Keratinocyte (primary cell): ENCODE results near the gene TNIK.

Experiments used
- EZH2 ChIP-seq: IDR thresholded peaks from one replicate; pipeline ENCODE4 v1.6.1; 2012; ENCODE audit warnings: inconsistent platforms, mild to moderate bottlenecking, low read length, moderate library complexity
- TF ChIP-seq, protein P1 (sequence below), 3 experiments: IDR thresholded peaks in 1 of 3; conservative IDR thresholded peaks in 1 of 3; optimal IDR thresholded peaks in 1 of 3; 2 replicates in 2 of 3; 3 replicates in 1 of 3; pipeline versions ENCODE3 to v1.5.1; 2011; ENCODE audit warnings: low read length in 3 of 3, mild to moderate bottlenecking in 3 of 3, moderate library complexity in 2 of 3, control low read depth in 1 of 3, inconsistent platforms in 1 of 3; ENCODE audit not compliant: insufficient read depth in 2 of 3; ENCODE audit errors: extremely low read depth in 1 of 3

DNA sequence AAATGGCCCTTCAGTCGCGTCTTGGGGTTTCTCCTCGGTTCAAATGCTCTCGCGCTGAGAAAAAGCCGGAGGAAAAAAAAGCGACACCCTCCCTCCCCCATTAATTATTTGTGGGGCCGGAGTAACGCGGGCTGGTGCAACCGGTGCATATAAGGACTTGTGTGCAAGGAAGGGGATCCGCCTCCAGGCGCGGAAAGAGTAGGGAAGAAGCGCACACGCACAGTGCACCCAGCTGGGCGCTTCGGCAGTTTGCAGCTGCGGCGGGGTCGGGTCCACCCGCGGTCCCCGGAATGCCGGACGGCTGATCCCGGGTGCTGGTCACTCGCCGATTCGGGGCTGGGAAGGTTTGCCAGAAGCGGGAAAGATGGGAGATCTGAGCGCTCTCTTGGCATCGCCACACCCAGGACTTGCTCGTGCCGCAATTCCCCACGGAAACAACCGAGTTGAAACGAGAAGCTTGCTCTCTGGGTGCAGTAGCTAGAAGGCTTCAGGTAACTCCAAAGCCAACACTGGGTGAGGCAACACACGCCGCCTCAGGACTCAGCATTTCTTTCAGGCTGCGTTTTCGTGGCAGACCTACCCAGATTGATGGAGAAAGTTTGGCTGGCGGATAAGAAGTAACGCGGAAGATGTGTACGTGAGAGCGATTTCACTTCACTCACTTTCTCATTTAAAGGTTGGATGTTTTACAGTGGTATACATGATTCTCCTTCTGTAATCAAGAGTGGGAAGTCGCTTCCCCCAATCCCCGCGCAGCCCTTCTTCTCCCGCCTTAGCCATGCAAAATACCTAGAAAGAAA, 720 bp upstream of the TNIK start:
- no peak for TF ChIP-seq EZH2
- TF ChIP-seq, protein P1, sequence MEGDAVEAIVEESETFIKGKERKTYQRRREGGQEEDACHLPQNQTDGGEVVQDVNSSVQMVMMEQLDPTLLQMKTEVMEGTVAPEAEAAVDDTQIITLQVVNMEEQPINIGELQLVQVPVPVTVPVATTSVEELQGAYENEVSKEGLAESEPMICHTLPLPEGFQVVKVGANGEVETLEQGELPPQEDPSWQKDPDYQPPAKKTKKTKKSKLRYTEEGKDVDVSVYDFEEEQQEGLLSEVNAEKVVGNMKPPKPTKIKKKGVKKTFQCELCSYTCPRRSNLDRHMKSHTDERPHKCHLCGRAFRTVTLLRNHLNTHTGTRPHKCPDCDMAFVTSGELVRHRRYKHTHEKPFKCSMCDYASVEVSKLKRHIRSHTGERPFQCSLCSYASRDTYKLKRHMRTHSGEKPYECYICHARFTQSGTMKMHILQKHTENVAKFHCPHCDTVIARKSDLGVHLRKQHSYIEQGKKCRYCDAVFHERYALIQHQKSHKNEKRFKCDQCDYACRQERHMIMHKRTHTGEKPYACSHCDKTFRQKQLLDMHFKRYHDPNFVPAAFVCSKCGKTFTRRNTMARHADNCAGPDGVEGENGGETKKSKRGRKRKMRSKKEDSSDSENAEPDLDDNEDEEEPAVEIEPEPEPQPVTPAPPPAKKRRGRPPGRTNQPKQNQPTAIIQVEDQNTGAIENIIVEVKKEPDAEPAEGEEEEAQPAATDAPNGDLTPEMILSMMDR (optimal IDR thresholded peaks at IDR 0.05 in 1 of 3, IDR thresholded peaks at IDR 0.05 in 1 of 3, conservative IDR thresholded peaks at IDR 0.05 in 1 of 3; ENCODE audit: extremely low read depth in 1 of 3, insufficient read depth in 2 of 3, low read length in 3 of 3), result peak in 2 of 3 experiments; percentile 16 to 56
